ENCODE data around the gene CCL24.
"Not testable (repeated sequence)": the region's sequence is repeated elsewhere in the genome, so short reads cannot be mapped to it uniquely, and the experiment has no call there.

CCL24 gene

GRCh38 chr7:75788154-75788847, 25.3 kb downstream of the CCL24 start:
- H3K4me3 ChIP-seq (ENCODE audit: low read depth, low read length): not testable (repeated sequence)

- not testable (repeated sequence) for H3K4me3 ChIP-seq (ENCODE audit: low read depth, low read length)
Observed at GRCh38 chr7:75783058-75783457, 30.5 kb downstream of the CCL24 start.

- H3K4me3 ChIP-seq (ENCODE audit: low read depth, low read length): not testable (repeated sequence)
Observed at GRCh38 chr7:75780647-75781273, 32.8 kb downstream of the CCL24 start.

GRCh38 chr7:75779516-75779915, 34.1 kb downstream of the CCL24 start:
- H3K4me3 ChIP-seq (ENCODE audit: low read depth, low read length): not testable (repeated sequence)

- H3K4me3 ChIP-seq (ENCODE audit: low read depth, low read length): not testable (repeated sequence)
Observed at GRCh38 chr7:75779035-75779434, 34.6 kb downstream of the CCL24 start.

GRCh38 chr7:75776295-75776971, 37.2 kb downstream of the CCL24 start:
- no peak overlapping the region for H3K4me3 ChIP-seq (ENCODE audit: low read depth, low read length)

- not testable (repeated sequence) for H3K4me3 ChIP-seq (ENCODE audit: low read depth, low read length)
Observed at GRCh38 chr7:75773958-75774357, 39.6 kb downstream of the CCL24 start.

- H3K4me3 ChIP-seq (ENCODE audit: low read depth, low read length): no peak within 1 kb of the TSS
Observed at GRCh38 chr7:75772081-75773077, 41.2 kb downstream of the CCL24 start, which contains the start of gene CCL26. Gene CCL26 (minus strand): TSS chr7:75772211. CDS start chr7:75772176, 35 bp downstream.

- H3K4me3 ChIP-seq (ENCODE audit: low read depth, low read length): no peak overlapping the region
Observed at GRCh38 chr7:75771224-75771623, 42.4 kb downstream of the CCL24 start.

GRCh38 chr7:75762350-75762917, 51.2 kb downstream of the CCL24 start:
- no peak overlapping the region for H3K4me3 ChIP-seq (ENCODE audit: low read depth, low read length)

- not testable (repeated sequence) for H3K4me3 ChIP-seq (ENCODE audit: low read depth, low read length)
Observed at GRCh38 chr7:75761801-75762200, 51.8 kb downstream of the CCL24 start.
